Subcutaneous abdominal adipose tissue (tissue), 5 donors: Measurements from ENCODE around the gene GRAMD4.

Experiments used
- H3K27ac ChIP-seq: one replicate; pipeline ENCODE4 v1.7.0; 2013; ENCODE audit warnings: low read depth, mild to moderate bottlenecking, inconsistent platforms, low read length, moderate library complexity
- H3K27me3 ChIP-seq, 5 donors: one replicate each; pipeline ENCODE4 v1.7.0; 2013; ENCODE audit warnings: low read length in 5 of 5, inconsistent platforms in 1 of 5; ENCODE audit not compliant: control insufficient read depth in 5 of 5, insufficient read depth in 4 of 5
- H3K36me3 ChIP-seq, 5 donors: one replicate each; pipeline ENCODE4 v1.7.0; 2013; ENCODE audit warnings: low read length in 5 of 5; ENCODE audit not compliant: control insufficient read depth in 5 of 5, insufficient read depth in 5 of 5
- H3K4me1 ChIP-seq, 5 donors: one replicate each; pipeline ENCODE4 v1.7.0; 2013; ENCODE audit warnings: low read length in 5 of 5, mild to moderate bottlenecking in 3 of 5, moderate library complexity in 1 of 5; ENCODE audit not compliant: control insufficient read depth in 5 of 5, insufficient read depth in 5 of 5
- H3K4me3 ChIP-seq, 5 donors: one replicate each; pipeline ENCODE4 v1.7.0; 2013; ENCODE audit warnings: low read length in 5 of 5, low read depth in 1 of 5
- H3K9ac ChIP-seq, 5 donors: one replicate each; pipeline ENCODE4 v1.7.0; 2013; ENCODE audit warnings: low read length in 5 of 5, mild to moderate bottlenecking in 4 of 5, moderate library complexity in 3 of 5
- H3K9me3 ChIP-seq, 5 donors: one replicate each; pipeline ENCODE4 v1.7.0; 2013; ENCODE audit warnings: low read length in 5 of 5; ENCODE audit not compliant: control insufficient read depth in 5 of 5
- donor health status: healthy.
- donor health status: healthy.
- donor health status: healthy.
- donor health status: healthy.
- donor health status: healthy.

Gene GRAMD4

GRCh38 chr22:46687048-46687444, 66.9 kb downstream of the GRAMD4 start:
- Histone ChIP-seq H3K27me3 (no peaks in the 10 kb centered on the region), H3K27ac (peak overlapping the region; percentile 37), H3K36me3 (peaks cover 3 to 51% (median 49%) of the 10 kb centered on the region in 5 donors), H3K4me1 (peaks cover 2 to 48% (median 16%) of the 10 kb centered on the region in 5 donors), H3K9me3 (no peaks in the 10 kb centered on the region), H3K4me3 (no peak overlapping the region), H3K9ac (no peak overlapping the region)

- H3K27ac ChIP-seq: peak overlapping the region; percentile 37
- H3K4me1 ChIP-seq: peaks cover 2 to 48% (median 16%) of the 10 kb centered on the region in 5 donors
- H3K4me3 ChIP-seq: no peak overlapping the region
- H3K36me3 ChIP-seq: peaks cover 3 to 50% (median 46%) of the 10 kb centered on the region in 5 donors
- H3K9ac ChIP-seq: no peak overlapping the region
- H3K27me3 ChIP-seq: no peaks in the 10 kb centered on the region
- H3K9me3 ChIP-seq: no peaks in the 10 kb centered on the region
These were observed 67.3 kb downstream of the GRAMD4 start for GRCh38 chr22:46687460-46687859.

- no peaks in the 10 kb centered on the region for H3K27me3 ChIP-seq
- no peak overlapping the region for H3K4me3 ChIP-seq
- no peak overlapping the region for H3K27ac ChIP-seq
- H3K9ac ChIP-seq: no peak overlapping the region
- H3K4me1 ChIP-seq: peaks cover 2 to 47% (median 16%) of the 10 kb centered on the region in 5 donors
- no peaks in the 10 kb centered on the region for H3K9me3 ChIP-seq
- H3K36me3 ChIP-seq: peaks cover 3 to 65% (median 55%) of the 10 kb centered on the region in 5 donors
These were observed 68.8 kb downstream of the GRAMD4 start for GRCh38 chr22:46688949-46689348.

- Histone ChIP-seq H3K27me3 (no peaks in the 10 kb centered on the region), H3K4me1 (peaks cover 2 to 36% (median 14%) of the 10 kb centered on the region in 5 donors), H3K27ac (no peak overlapping the region), H3K36me3 (peaks cover 3 to 77% (median 67%) of the 10 kb centered on the region in 5 donors), H3K9me3 (no peaks in the 10 kb centered on the region), H3K9ac (no peak overlapping the region), H3K4me3 (no peak overlapping the region)
These were observed 70.0 kb downstream of the GRAMD4 start for GRCh38 chr22:46690146-46690545.

- no peaks in the 10 kb centered on the region for H3K27me3 ChIP-seq
- no peak overlapping the region for H3K4me3 ChIP-seq
- H3K36me3 ChIP-seq: peaks cover 3 to 86% (median 75%) of the 10 kb centered on the region in 5 donors
- peaks cover 0 to 21% (median 2%) of the 10 kb centered on the region in 5 donors for H3K4me1 ChIP-seq
- no peaks in the 10 kb centered on the region for H3K9me3 ChIP-seq
- H3K27ac ChIP-seq: no peak overlapping the region
- H3K9ac ChIP-seq: no peak overlapping the region
These were observed 71.4 kb downstream of the GRAMD4 start for GRCh38 chr22:46691571-46691970.

GRCh38 chr22:46693634-46694415, 73.6 kb downstream of the GRAMD4 start:
- H3K4me1 ChIP-seq: peaks cover 0 to 4% (median 0%) of the 10 kb centered on the region in 5 donors
- H3K27ac ChIP-seq: no peak overlapping the region
- H3K36me3 ChIP-seq: peaks cover 3 to 90% (median 75%) of the 10 kb centered on the region in 5 donors
- no peaks in the 10 kb centered on the region for H3K9me3 ChIP-seq
- H3K4me3 ChIP-seq: no peak overlapping the region
- H3K27me3 ChIP-seq: no peaks in the 10 kb centered on the region
- no peak overlapping the region for H3K9ac ChIP-seq

GRCh38 chr22:46694416-46695170, 74.4 kb downstream of the GRAMD4 start:
- Histone ChIP-seq H3K4me1 (no peaks in the 10 kb centered on the region), H3K27me3 (no peaks in the 10 kb centered on the region), H3K9ac (no peak overlapping the region), H3K9me3 (no peaks in the 10 kb centered on the region), H3K36me3 (peaks cover 3 to 91% (median 77%) of the 10 kb centered on the region in 5 donors), H3K27ac (no peak overlapping the region), H3K4me3 (no peak overlapping the region)

- H3K27me3 ChIP-seq: no peaks in the 10 kb centered on the region
- H3K4me1 ChIP-seq: no peaks in the 10 kb centered on the region
- H3K4me3 ChIP-seq: no peak overlapping the region
- H3K9ac ChIP-seq: no peak overlapping the region
- no peak overlapping the region for H3K27ac ChIP-seq
- H3K9me3 ChIP-seq: no peaks in the 10 kb centered on the region
- peaks cover 3 to 90% (median 73%) of the 10 kb centered on the region in 5 donors for H3K36me3 ChIP-seq
These were observed 75.4 kb downstream of the GRAMD4 start for GRCh38 chr22:46695346-46696228.

GRCh38 chr22:46696229-46696518, 76.0 kb downstream of the GRAMD4 start:
- peaks cover 0 to 92% (median 76%) of the 10 kb centered on the region in 5 donors for H3K36me3 ChIP-seq
- no peaks in the 10 kb centered on the region for H3K27me3 ChIP-seq
- no peak overlapping the region for H3K27ac ChIP-seq
- H3K9ac ChIP-seq: no peak overlapping the region
- H3K4me1 ChIP-seq: no peaks in the 10 kb centered on the region
- H3K4me3 ChIP-seq: no peak overlapping the region
- no peaks in the 10 kb centered on the region for H3K9me3 ChIP-seq
